Activated CD8-positive, alpha-beta memory T cell treated with anti-CD3 and anti-CD28 coated beads for 4 hours (primary cell): ENCODE data around the gene KCTD14.
"Not testable (repeated sequence)": the region's sequence is repeated elsewhere in the genome, so short reads cannot be mapped to it uniquely, and the experiment has no call there.

Experiments used
- DNase-seq, 2 donors: peaks; one replicate each; pipeline ENCODE4 v3.0.0-alpha.2; 2020; ENCODE audit warnings: low read depth in 2 of 2

Gene KCTD14

GRCh38 chr11:78046486-78046854 lies 23.4 kb upstream of the KCTD14 start:
- no peak for DNase-seq

- peak; percentile 28 to 52 for DNase-seq
Observed at GRCh38 chr11:78045851-78046485, 22.9 kb upstream of the KCTD14 start.

- no peak for DNase-seq
Observed at GRCh38 chr11:78044706-78045105, 21.6 kb upstream of the KCTD14 start.

GRCh38 chr11:78041843-78042440 lies 18.9 kb upstream of the KCTD14 start:
- no peak for DNase-seq

- not testable (repeated sequence) for DNase-seq
Observed at GRCh38 chr11:78041380-78041719, 18.3 kb upstream of the KCTD14 start.

GRCh38 chr11:78040691-78041379 lies 17.8 kb upstream of the KCTD14 start:
- no peak for DNase-seq

- DNase-seq: no peak
Observed at GRCh38 chr11:78039919-78040671, 17.0 kb upstream of the KCTD14 start.

- DNase-seq: no peak
Observed at GRCh38 chr11:78039391-78039918, 16.4 kb upstream of the KCTD14 start.

GRCh38 chr11:78038697-78039313 lies 15.7 kb upstream of the KCTD14 start:
- no peak for DNase-seq

GRCh38 chr11:78037825-78038620 lies 14.9 kb upstream of the KCTD14 start:
- DNase-seq: no peak

GRCh38 chr11:78037056-78037455 lies 14.0 kb upstream of the KCTD14 start:
- no peak for DNase-seq

GRCh38 chr11:78036313-78036712 lies 13.2 kb upstream of the KCTD14 start:
- no peak for DNase-seq

GRCh38 chr11:78034623-78035022 lies 11.5 kb upstream of the KCTD14 start:
- no peak for DNase-seq

- DNase-seq: no peak
Observed at GRCh38 chr11:78033040-78033439, 10.0 kb upstream of the KCTD14 start.

- DNase-seq: no peak
Observed at GRCh38 chr11:78032090-78032489, 9.0 kb upstream of the KCTD14 start.

GRCh38 chr11:78031629-78032028 lies 8.6 kb upstream of the KCTD14 start:
- DNase-seq: no peak

- DNase-seq: no peak
Observed at GRCh38 chr11:78030429-78031325, 7.6 kb upstream of the KCTD14 start.

GRCh38 chr11:78028423-78028822 lies 5.3 kb upstream of the KCTD14 start:
- not testable (repeated sequence) for DNase-seq

- DNase-seq: no peak
Observed at GRCh38 chr11:78027759-78028158, 4.7 kb upstream of the KCTD14 start.

- DNase-seq: no peak
Observed at GRCh38 chr11:78025378-78025777, 2.3 kb upstream of the KCTD14 start.
